Right renal cortex interstitium (tissue), 3 donors: ENCODE results near the gene FOXO3. TPM values are rescaled to one million over a fixed set of nuclear protein-coding genes. Genes with fewer than 3 reads are reported as not detected.
A peak's percentile ranks its signal among the peaks of the same experiment; 100 is the strongest.
"Not testable (repeated sequence)": the region's sequence is repeated elsewhere in the genome, so short reads cannot be mapped to it uniquely, and the experiment has no call there.

Experiments
- DNase-seq, 3 donors: peaks; one replicate each; pipeline ENCODE4 v3.0.0-alpha.2; 2013; ENCODE audit warnings: low read depth in 3 of 3, low spot score in 2 of 3
- polyA plus RNA-seq, 3 donors: library from polyadenylated mRNA; unstranded; fragments of 120-200 nt; gene quantifications; one replicate each; pipeline ENCODE4 v1.2.1, GENCODE V29; 2013; ENCODE audit not compliant: insufficient read length in 3 of 3

FOXO3 gene
- polyA plus RNA-seq, 3 donors: 48.0 to 53.2 (median 49.9) TPM

GRCh38 chr6:108677357-108677756 lies 116.6 kb downstream of the FOXO3 start:
- DNase-seq: no peak

GRCh38 chr6:108677894-108678293 lies 117.2 kb downstream of the FOXO3 start:
- no peak for DNase-seq

DNA sequence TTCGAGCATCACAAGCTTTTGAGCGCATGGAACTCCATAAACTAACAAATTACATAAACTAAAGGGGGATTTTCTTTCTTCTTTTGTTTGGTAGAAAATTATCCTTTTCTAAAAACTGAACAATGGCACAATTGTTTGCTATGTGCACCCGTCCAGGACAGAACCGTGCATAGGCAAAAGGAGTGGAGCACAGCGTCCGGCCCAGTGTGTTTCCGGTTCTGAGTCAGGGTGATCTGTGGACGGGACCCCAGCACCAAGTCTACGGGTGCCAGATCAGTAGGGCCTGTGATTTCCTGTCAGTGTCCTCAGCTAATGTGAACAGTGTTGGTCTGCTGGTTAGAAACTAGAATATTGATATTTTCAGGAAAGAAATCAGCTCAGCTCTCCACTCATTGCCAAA lies 119.6 kb downstream of the FOXO3 start:
- not testable (repeated sequence) for DNase-seq

DNA sequence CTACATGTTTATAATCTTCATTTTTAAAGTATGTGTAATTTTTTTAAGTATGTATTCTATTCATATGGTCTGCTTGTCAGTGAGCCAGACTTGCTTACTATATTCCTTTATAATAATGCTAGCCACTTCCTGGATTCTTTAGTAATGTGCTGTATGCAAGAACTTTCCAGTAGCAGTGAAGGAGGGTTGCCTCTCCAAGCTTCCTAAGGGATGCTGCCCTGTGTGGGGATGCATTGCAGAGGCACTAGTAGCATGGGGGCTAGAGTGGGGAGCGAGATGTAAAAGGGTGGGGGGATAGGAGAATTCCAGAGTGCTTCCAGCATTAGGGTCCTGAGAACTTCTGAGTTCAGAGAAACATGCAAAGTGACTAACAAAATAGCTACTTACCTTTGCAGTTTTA lies 121.0 kb downstream of the FOXO3 start:
- not testable (repeated sequence) for DNase-seq

DNA sequence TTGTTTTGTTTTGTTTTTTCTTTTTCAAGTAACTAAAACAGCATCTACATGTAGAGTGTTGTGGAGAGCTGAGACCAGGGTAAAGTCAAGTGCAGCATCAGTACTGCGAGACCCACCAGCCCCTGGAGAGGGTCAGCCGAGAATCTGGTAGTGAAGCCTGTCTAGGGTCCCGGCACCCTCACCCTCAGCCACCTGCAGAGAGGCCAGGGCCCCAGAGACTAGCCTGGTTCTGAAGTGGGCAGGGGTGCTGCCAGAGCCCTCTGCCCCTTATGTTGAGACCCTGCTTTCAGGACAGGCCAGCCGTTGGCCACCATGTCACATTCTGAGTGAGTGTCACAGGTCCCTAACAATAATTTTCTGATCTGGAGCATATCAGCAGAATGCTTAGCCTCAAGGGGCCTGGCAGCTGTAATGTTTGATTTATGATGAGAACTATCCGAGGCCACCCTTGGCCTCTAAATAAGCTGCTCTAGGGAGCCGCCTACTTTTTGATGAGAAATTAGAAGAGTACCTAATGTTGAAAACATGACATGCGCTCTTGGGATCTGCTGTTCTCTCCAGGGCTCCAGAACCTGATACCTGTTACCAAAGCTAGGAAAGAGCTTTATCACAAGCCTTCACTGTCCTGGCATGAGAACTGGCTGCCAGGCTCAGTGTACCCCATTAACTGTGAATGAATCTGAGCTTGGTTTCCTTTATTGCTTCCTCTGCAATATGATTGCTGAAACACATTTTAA lies 121.8 kb downstream of the FOXO3 start:
- not testable (repeated sequence) for DNase-seq

DNA sequence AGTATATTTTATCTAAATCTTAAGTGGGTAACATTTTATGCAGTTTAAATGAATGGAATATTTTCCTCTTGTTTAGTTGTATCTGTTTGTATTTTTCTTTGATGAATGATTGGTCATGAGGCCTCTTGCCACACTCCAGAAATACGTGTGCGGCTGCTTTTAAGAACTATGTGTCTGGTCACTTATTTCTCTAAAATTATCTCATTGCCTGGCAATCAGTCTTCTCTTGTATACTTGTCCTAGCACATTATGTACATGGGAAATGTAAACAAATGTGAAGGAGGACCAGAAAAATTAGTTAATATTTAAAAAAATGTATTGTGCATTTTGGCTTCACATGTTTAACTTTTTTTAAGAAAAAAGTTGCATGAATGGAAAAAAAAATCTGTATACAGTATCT lies 123.3 kb downstream of the FOXO3 start:
- not testable (repeated sequence) for DNase-seq

DNA sequence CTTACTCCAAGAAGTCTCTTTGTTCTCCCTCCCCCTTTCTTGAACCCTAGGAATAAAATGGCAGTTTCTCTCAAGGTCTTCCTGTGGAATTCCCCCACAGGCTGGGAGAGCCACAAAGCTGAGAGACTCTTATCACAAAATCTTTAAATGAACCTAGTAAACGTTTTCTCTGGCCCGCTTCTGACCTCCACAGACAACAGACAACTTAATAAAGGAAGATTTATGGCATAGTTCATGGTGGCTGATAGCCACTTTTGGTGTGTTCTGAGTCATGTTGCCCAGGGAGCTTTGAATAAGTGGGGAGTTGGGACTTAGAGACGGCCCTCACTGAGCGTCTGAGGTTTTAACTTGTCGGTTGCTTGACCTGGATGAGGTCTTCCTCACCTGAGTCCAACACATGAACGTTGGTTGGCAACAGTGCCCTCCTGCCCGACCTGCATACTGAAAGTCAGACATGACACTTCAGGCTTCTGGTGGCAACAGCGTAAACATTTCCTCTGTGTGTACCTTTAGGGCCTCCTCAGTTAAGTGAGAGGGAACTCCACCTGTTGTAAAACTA lies 124.1 kb downstream of the FOXO3 start:
- DNase-seq: no peak

DNA sequence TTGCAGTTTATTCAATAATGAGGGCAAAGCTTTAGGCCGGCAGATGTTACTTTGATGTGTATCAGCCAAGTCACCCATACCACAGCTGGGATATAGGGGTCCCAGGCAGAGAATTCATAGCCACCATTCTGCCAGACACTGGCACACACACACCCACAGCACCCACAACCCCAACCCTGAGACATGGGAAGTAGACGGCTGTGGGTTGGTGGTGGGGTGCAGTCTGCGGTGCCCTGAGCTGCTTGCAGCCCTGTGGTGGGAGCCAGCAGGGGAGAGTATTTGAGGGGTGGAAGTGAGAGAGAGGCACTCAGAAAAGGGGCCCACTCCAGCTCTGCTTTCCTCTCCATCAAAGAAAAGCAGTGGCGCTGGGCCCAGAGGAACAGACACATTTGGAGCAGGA lies 125.3 kb downstream of the FOXO3 start:
- no peak for DNase-seq

DNA sequence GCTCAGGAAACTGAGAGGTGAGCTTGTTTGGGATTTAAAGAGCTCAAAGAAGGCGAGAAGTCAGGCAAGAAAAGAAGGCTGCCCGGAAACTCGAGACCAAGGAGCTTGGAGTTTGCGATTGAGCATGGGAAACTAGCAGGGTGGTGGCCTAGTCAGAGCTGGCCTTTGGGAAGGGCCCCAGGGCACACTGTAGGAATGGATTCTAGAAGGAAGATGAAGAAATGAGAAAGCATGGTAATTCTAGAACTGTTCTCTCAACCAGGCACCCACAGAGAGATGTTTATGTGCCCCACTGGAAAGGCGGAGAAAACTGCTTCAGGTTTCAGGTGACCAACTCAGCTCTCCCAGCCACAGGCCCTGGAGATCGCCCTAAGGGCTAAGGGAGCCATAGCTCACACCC lies 126.2 kb downstream of the FOXO3 start:
- no peak for DNase-seq

DNA sequence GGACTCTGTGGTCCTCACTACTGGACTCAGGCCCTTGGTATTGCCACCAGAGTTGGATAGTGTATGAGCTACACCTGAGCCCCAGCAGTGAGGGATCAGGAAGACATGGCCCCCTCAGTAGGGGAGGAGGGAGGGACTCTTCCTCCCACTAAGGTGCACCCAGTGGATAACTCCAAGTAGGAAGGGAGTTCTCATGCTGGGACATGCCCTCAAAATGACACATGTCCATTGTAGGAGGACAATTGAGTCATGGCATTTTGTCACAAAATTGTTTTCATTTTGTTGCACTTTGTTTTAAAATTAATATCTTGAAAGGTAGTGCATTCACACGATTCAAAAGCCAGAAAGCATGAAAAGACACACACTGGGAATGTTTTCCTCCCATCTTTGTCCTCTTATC lies 127.2 kb downstream of the FOXO3 start:
- no peak for DNase-seq

DNA sequence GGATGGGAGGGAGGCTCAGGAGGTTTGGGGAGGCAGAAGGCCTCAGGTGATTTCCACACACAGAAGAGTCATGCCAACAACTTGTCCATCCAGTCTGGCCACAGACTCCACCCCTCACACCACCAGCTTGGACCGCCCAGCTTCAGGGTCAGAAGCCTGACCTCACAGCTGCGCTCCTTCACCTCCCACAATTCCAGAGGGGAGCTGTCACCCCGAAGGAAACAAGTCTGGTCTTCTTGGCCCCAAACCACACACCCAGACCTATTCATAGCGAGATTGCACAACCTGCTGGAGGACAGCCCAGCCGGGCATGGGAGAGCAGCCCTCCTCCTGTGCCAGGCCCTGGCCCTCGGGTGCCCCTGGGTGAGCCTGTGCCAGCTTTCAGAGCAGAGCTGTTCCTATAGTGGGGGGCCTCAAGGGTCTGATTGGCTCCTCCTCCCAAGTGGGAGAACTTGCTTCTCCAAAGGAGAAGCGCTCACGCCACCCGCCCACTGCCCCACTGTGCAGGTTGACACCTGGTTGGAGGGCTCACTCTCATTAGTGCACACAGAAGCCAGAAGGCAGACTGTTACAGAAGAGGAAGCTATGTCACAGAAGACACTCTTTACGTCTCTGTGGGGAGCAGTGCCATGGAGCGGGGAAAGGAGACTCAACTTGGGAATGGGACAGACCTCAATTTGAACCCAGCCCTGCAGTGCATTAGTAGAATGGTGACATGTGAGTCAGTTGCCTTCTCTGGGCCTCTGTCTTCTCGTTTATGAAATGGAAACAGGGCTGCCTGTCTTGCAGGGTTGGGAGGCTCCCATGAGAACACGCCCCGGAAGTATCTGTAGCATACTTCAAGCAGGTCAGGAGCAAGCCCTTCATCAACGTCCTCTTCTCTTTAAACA lies 128.8 kb downstream of the FOXO3 start:
- no peak for DNase-seq

- DNase-seq: no peak
Measured at GRCh38 chr6:108690326-108691049, 129.8 kb downstream of the FOXO3 start.

DNA sequence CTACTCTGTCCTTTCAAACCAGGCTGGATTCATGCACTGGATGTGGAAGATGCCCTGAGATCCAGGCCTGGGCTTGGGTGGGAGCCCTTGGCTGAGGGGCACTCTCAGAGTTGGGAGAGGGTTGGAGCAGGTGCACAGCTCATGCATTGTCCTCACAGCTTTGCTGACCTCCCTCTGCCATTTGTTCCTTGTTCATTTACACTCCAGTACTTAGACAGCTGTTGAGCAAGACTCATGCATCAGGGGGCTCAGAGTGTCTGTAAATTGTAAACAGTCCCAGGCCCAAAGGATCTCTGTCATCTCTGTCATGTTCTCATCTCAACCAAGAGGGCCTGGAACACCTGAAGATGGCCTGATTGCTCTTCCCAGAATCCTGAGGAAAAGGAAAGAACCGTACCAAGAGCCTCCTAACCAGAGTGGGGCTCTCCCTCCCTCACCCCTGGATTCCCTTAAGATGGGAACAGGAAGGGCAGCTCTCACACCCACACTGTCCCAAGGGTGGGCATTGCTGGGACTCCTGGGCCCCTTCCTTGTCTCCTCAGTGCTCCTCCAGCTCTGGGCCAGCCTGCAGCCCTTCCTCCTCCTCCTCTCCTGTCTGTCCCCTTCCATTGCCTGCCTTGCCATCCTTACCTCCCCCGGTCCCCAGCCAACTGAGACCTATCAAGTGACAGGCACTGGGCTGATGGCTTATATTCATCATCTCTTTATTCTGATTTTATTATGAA lies 132.9 kb downstream of the FOXO3 start:
- DNase-seq: no peak

- DNase-seq: no peak
Measured at GRCh38 chr6:108694816-108695215, 134.1 kb downstream of the FOXO3 start.

DNA sequence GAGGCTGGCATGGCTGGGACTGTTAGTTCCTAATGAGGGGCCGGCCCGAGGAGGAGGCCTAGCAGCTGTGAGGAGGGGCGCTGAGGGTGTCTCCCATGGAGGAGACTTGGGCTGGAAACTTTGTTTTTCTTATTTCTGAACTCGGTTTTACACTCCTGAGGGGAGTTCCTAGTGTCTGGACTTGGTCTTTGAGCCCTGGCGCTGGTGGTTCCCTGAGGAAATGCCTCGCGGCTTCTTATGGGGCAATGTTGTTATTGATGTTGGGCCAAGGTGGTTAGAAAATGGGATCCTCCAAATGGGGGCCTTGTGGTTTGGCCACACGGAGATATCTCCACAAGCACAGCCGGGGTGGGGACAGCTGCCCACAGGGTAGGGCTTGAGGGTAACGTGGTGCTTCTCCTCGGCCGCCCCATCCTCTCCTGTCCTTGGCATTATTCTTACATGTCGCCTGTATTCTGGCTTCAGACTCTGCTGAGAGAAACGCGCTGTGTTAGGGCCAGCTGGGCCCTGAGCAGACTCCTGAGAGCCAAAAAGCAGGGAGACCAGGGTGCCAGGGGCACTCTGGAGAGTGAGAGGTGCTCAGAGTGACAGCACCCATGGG lies 136.9 kb downstream of the FOXO3 start:
- no peak for DNase-seq

DNA sequence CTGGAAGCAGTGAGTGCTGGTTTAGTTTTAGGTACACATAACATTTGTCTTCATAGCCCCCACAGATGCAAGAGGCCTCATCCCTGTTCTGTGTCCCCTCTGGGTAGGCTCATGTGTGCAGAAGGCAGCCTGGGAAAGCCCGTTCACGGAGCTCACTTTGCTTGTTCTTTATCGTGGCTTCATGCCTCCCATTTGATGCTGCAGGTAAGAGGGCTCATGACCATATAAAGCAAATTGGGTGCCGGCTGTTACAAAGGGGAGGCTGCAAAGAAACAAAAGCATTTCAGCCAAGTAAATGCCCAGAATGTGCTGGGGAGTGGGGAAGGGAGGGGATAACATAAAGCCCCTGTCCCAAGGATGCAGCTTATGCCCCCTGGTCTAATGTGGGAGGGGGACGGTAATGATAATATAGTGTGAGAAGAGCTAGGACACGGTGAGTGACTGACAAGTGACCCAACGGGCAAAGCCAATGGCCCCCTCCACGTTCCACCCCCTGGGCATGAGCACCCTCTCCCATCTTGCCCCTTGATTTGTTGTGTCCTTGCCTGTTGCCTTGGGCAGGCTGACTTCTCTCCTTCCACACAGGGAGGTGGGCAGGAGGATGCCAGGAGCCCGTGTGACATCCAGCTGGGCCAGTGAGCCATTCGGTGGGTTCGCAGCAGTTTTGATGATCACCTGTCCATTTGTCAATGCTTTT lies 138.0 kb downstream of the FOXO3 start:
- no peak for DNase-seq

DNA sequence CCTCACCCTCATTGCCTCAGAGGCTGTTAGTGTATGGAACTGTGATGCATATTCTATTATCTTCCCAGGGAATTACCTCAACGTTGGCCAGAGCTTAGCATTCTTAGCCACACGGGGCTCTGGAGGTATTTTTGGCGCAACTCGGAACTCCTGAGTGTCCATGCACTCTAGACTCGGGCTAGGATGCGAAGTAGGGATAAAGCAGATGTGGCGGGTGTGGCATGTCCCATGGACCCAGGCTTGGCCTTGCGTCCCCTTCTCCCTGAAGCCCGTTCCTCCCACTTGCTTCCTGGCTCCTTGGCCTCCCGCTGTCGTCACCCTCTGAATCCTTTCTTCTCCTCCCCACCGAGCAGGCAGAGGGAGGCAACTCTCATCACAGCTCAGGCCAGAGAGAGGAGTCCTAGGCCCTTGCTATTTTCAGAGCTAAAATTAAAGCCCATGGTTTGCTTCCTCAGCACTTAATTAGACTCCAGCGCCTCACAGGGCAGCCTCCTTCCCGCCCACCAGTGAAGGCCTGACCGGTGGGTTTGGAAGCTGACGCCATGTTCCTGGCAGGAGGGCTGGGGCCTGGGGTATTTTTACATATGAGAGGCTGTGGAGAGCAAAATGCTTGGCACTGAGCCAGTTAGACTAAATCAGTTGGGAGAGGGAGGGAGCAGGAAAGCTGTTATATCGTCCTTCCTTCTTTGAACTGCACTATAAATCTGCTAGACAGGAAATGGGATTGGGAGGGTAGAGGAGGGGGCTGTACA lies 138.7 kb downstream of the FOXO3 start:
- DNase-seq: peak in 1 of 3 donors; percentile 59

- DNase-seq: no peak
Measured at GRCh38 chr6:108702106-108702851, 141.6 kb downstream of the FOXO3 start.
